A172 (cell line): ENCODE measurements around the gene P2RX4. TPM values are rescaled to one million over a fixed set of nuclear protein-coding genes. Genes with fewer than 3 reads are reported as not detected.
A peak's percentile ranks its signal among the peaks of the same experiment; 100 is the strongest.
"Not testable (repeated sequence)": the region's sequence is repeated elsewhere in the genome, so short reads cannot be mapped to it uniquely, and the experiment has no call there.

Source experiments
- DNase-seq: peaks from one replicate; pipeline ENCODE4 v3.0.0-alpha.2; 2015; ENCODE audit warnings: low spot score
- total RNA-seq: library from RNA; depleted of rRNA; stranded (reverse); fragments of >200 nt; shearing (Covaris generic); gene quantifications from 2 replicates; pipeline ENCODE4 v1.2.3, GENCODE V29; 2014; rRNA removed

P2RX4 gene, protein sequence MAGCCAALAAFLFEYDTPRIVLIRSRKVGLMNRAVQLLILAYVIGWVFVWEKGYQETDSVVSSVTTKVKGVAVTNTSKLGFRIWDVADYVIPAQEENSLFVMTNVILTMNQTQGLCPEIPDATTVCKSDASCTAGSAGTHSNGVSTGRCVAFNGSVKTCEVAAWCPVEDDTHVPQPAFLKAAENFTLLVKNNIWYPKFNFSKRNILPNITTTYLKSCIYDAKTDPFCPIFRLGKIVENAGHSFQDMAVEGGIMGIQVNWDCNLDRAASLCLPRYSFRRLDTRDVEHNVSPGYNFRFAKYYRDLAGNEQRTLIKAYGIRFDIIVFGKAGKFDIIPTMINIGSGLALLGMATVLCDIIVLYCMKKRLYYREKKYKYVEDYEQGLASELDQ
- total RNA-seq: 16.2 and 23.7 TPM in 2 replicates

DNA sequence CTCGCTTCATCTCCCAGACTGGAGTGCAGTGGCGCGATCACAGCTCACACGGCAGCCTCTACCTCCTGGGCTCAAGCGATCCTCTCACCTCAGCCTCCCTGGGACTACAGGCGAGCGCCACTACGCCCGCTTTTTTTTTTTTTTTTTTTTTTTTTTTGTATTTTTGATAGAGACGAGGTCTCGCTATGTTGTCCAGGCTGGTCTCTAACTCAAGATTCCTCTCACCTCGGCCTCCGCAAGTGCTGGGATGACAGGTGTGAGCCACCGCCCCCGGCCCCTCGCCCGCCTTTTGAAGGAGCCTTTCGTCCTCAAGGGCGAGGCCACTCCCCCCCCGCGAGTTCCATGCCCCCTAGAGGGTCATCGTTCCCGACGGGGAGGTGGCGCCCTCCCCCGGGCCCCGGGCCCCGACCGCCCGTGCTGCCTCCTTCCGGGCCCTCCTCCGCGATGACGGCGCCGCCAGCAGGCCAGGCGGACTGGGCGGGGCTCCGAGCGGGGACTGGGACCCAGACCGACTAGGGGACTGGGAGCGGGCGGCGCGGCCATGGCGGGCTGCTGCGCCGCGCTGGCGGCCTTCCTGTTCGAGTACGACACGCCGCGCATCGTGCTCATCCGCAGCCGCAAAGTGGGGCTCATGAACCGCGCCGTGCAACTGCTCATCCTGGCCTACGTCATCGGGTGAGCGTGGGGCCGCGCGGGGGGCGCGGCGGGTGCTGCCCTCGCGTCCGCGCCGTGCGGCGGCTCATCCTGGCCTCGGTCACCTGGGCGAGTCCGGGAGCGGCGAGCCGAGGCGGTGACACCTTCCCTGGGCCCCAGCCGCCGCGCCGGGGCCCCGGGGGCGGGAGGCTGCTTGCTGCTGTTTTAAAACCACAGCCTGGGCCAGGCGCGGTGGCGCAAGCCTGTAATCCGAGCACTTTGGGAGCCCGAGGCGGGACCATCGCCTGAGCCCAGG, at the start of gene P2RX4:
Gene P2RX4, plus strand, starts transcription at position 506 of the 949 bp plus-strand sequence. Its CDS starts 36 bp downstream, at position 542.
- peak; percentile 52 for DNase-seq

DNA sequence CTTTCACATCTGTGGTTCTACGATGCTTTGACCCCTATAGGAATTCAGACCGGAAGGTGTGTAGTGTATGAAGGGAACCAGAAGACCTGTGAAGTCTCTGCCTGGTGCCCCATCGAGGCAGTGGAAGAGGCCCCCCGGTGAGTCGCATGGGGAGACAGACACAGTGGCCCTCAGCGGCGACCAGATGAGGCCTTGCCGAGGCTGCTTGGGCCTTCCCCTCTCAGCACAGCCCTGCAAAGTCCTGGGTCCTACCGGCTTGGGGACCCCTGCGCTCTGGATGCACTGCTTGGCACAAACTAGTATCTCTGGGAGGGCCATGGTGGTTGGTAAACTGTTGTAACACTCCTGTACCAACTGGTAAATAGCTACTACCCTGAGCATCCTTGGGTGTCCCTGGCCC, 47.5 kb upstream of the P2RX4 start:
- DNase-seq: no peak

- no peak for DNase-seq
These were observed 46.9 kb upstream of the P2RX4 start for GRCh38 chr12:121162985-121163384.

DNA sequence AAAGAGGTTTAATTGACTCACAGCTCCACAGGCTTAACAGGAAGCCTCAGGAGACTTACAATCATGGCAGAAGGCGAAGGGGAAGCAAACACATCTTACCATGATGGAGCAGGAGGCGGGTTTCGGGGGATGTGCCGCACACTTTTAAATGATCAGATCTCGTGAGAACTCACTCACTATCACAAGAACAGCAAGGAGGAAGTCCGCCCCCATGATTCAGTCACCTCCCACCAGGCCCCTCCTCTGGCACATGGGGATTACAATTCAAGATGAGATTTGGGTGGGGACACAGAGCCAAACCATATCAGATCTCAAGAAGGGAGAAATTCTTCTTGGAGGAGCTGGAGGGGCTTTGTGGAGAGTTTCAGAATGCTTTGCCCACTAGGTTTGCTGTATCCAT, 45.1 kb upstream of the P2RX4 start:
- DNase-seq: not testable (repeated sequence)

- peak; percentile 83 for DNase-seq
These were observed 44.6 kb upstream of the P2RX4 start for GRCh38 chr12:121165316-121165715.

- DNase-seq: no peak
These were observed 43.6 kb upstream of the P2RX4 start for GRCh38 chr12:121166356-121166755.

DNA sequence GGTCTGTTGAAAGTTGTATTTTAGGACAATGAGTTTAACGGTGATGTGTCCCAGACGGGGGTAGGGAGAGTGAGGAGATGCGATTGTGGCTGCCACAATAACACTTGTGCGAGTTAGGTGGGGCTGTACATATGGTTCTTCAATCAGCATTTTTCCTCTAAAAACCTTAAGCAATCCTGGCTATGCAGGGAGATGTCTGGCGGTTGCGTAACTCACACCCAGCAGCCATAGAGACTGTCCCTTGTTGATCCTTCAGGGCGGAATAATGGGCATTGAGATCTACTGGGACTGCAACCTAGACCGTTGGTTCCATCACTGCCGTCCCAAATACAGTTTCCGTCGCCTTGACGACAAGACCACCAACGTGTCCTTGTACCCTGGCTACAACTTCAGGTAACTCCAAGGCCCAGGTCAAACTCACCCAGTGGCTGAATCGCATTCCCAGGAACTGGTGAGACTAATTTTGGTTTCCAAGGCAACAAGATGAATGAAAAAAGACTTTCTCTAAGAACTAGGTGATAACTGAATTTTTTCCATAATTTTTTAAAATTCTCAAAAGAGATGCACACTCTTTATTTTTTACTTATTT, 42.6 kb upstream of the P2RX4 start:
- no peak for DNase-seq

DNA sequence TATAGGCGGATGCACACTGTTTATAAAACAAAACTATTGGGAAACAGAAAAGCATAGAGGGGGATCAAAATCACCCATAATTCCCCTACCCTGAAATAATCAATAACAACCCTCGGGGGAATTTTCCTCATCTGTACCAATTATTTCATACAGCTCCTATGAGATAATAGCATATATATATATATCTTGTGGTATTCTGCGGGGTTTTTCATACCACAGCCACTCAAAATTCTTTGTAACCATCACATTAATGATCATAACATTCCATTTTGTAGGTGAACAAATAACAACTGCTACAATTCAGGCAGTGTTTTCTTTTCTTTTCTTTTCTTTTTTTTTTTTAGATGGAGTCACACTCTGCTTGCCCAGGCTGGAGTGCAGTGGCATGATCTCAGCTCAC, 42.0 kb upstream of the P2RX4 start:
- no peak for DNase-seq

DNA sequence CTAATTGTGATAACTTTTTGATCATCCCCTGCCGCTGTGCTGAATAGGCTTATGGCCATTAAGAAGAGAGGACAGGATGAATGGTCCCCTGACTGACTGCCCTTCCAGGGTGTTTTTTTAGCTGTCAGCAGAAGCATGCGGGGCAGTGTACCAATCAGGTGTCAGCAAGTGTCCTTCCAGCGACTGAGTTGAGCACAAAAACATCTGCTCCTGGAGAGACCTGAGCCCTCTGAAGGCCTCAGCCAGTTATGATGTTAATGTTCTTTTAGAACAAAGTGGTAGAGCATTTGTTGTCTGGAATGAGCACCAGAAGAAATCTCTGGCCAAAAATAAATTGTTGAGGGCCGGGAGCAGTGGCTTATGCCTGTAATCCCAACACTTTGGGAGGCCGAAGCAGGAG, 39.8 kb upstream of the P2RX4 start:
- no peak for DNase-seq

GRCh38 chr12:121170611-121171260, 39.2 kb upstream of the P2RX4 start:
- peak; percentile 81 for DNase-seq

DNA sequence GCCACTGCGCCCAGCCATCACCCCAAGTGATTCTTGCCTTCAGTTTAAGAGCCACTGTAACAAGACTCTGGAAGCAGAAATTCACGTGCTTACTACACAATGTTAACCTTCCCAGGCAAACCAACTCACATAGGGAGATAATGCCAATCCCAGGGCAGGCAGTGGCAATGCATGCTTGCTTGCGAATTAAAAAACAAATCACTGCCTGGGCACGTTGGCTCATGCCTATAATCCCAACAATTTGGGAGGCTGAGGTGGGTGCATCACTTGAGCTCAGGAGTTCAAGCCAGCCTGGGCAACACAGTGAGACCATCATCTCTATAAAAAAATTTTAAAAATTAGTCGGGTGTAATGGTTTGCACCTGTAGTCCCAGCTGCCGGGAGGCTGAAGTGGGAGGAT, 37.8 kb upstream of the P2RX4 start:
- no peak for DNase-seq

- DNase-seq: no peak
These were observed 34.4 kb upstream of the P2RX4 start for GRCh38 chr12:121175383-121176119.

- no peak for DNase-seq
These were observed 33.0 kb upstream of the P2RX4 start for GRCh38 chr12:121176826-121177529.

DNA sequence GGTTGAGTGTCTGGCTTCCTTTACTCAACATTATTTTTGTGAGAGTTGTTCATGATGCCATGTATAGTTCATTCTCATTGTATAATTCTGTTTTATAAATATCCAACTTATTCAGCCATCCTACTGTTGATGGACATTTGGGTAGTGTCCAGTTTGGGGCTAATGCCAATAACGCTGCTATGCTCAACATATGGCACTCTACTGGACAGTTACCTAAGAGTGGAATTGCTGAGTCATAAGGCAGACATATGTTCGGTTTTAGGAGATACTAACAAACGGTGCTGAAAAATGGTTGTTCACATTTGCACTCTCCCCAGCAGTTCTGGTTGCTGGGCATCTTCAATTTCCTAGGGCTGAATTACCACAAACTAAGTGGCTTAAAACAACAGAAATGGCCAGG, 28.7 kb upstream of the P2RX4 start:
- peak; percentile 28 for DNase-seq

- no peak for DNase-seq
These were observed 27.6 kb upstream of the P2RX4 start for GRCh38 chr12:121182222-121182893.

DNA sequence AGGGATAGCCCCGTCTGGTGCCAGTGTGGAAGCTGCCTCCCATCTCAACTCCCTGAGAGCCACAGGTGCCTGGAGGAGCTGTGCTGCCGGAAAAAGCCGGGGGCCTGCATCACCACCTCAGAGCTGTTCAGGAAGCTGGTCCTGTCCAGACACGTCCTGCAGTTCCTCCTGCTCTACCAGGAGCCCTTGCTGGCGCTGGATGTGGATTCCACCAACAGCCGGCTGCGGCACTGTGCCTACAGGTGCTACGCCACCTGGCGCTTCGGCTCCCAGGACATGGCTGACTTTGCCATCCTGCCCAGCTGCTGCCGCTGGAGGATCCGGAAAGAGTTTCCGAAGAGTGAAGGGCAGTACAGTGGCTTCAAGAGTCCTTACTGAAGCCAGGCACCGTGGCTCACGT, 25.5 kb upstream of the P2RX4 start:
- DNase-seq: no peak

DNA sequence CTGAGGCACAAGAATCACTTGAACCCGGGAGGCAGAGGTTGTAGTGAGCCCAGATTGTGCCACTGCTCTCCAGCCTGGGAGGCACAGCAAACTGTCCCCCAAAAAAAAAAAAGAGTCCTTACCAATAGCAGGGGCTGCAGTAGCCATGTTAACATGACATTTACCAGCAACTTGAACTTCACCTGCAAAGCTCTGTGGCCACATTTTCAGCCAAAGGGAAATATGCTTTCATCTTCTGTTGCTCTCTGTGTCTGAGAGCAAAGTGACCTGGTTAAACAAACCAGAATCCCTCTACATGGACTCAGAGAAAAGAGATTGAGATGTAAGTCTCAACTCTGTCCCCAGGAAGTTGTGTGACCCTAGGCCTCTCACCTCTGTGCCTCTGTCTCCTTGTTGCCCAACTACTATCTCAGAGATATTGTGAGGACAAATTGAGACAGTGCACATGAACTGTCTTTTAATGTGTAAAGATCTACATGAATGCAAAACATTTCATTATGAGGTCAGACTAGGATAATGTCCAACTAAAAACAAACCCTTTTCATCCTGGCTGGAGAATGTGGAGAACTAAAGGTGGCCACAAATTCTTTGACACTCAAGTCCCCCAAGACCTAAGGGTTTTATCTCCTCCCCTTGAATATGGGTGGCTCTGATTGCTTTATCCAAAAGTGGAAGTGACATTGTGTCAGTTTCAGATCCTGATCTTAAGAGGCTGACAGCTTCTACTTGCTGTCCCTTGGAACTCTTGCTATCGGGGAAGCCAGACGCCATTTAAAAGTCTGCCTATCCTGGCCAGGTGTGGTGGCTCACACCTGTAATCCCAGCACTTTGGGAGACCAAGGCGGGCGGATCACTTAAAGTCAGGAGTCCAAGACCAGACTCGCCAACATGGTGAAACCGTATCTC, 24.7 kb upstream of the P2RX4 start:
- no peak for DNase-seq

DNA sequence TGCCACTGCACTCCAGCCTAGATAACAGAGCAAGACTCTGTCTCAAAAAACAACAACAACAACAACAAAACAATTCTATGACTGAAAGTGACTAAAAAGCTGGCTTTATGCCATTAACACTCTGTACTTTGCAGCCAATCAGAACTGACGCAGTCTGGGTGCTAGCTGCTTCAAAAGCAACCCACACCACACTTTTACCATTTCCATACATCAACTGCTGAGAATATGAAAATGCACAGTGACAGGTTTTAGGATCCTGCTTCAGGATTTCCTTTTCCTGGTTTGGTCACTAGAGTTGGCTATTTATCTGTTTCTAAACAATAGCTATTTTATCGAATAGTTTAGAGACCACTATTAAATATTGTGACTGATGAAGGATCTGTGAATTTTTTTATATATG, 23.1 kb upstream of the P2RX4 start:
- DNase-seq: no peak

GRCh38 chr12:121187501-121187900, 22.4 kb upstream of the P2RX4 start:
- no peak for DNase-seq
